OCI-LY7 (cell line): Measurements from ENCODE around the gene OTUD3.

Experiments
- EZH2phosphoT487 ChIP-seq: fragments of 200-600 bp; sonication (generic); IDR thresholded peaks from 2 replicates; pipeline ENCODE4 v1.6.1; 2018; ENCODE audit warnings: low read depth, borderline replicate concordance, mild to moderate bottlenecking, mixed run types, antibody characterized with exemption, low read length, moderate library complexity, mixed read lengths
- TF ChIP-seq, protein P1 (sequence below): fragments of 200-600 bp; sonication (generic); conservative IDR thresholded peaks from 2 replicates; pipeline ENCODE4 v1.5.1; 2014; ENCODE audit warnings: mild to moderate bottlenecking, antibody characterized with exemption, low read length, moderate library complexity, mixed read lengths

DNA sequence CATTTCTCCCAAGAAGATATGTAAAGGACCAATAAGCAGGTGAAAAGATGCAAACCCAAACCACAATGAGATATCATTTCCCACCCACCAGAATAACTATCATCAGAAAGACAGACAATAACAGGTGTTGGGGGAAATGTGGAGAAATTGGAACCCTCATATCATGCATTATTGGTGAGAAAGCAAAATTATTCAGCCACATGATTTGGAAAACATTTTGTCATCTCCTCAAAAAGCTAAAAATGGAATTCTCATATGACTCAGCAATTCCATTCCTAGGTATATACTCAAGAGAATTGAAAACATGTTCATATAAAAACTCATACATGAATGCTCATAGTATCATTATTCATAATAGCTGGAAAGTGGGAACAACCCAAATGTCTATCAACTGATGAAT is 42.0 kb upstream of the OTUD3 start:
- TF ChIP-seq, protein P1, sequence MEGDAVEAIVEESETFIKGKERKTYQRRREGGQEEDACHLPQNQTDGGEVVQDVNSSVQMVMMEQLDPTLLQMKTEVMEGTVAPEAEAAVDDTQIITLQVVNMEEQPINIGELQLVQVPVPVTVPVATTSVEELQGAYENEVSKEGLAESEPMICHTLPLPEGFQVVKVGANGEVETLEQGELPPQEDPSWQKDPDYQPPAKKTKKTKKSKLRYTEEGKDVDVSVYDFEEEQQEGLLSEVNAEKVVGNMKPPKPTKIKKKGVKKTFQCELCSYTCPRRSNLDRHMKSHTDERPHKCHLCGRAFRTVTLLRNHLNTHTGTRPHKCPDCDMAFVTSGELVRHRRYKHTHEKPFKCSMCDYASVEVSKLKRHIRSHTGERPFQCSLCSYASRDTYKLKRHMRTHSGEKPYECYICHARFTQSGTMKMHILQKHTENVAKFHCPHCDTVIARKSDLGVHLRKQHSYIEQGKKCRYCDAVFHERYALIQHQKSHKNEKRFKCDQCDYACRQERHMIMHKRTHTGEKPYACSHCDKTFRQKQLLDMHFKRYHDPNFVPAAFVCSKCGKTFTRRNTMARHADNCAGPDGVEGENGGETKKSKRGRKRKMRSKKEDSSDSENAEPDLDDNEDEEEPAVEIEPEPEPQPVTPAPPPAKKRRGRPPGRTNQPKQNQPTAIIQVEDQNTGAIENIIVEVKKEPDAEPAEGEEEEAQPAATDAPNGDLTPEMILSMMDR: no peak
- TF ChIP-seq EZH2phosphoT487: no peak
